GM12875 (cell line): ENCODE results near the gene AFG3L2.

Experiments used
- H3K4me3 ChIP-seq: one replicate; pipeline ENCODE4 v1.5.1; 2011; ENCODE audit warnings: low read depth, low read length, control low read depth
- CTCF ChIP-seq: IDR thresholded peaks from 2 replicates; pipeline ENCODE4 v1.5.1; 2011; ENCODE audit warnings: low read depth, mild to moderate bottlenecking, control low read depth, inconsistent platforms, low read length, moderate library complexity, borderline replicate concordance; ENCODE audit not compliant: insufficient read depth

The AFG3L2 gene

GRCh38 chr18:12406371-12407111 lies 29.5 kb upstream of the AFG3L2 start:
- H3K4me3 ChIP-seq = no peak overlapping the region
- TF ChIP-seq CTCF = no peak

- TF ChIP-seq CTCF = no peak
- no peak overlapping the region for H3K4me3 ChIP-seq
Observed at GRCh38 chr18:12405066-12405465, 28.0 kb upstream of the AFG3L2 start.

GRCh38 chr18:12403601-12404506 lies 26.8 kb upstream of the AFG3L2 start:
- no peak for TF ChIP-seq CTCF
- H3K4me3 ChIP-seq = no peak overlapping the region

- TF ChIP-seq CTCF = no peak
- no peak overlapping the region for H3K4me3 ChIP-seq
Observed at GRCh38 chr18:12401881-12402280, 24.9 kb upstream of the AFG3L2 start.

- TF ChIP-seq CTCF = no peak
- no peak overlapping the region for H3K4me3 ChIP-seq
Observed at GRCh38 chr18:12399231-12399630, 22.2 kb upstream of the AFG3L2 start.

- H3K4me3 ChIP-seq = no peak overlapping the region
- TF ChIP-seq CTCF = no peak
Observed at GRCh38 chr18:12398625-12399024, 21.6 kb upstream of the AFG3L2 start.

GRCh38 chr18:12397793-12398192 lies 20.8 kb upstream of the AFG3L2 start:
- H3K4me3 ChIP-seq = no peak overlapping the region
- no peak for TF ChIP-seq CTCF
